ENCODE data around the gene DLL1. TPM values are rescaled to one million over a fixed set of nuclear protein-coding genes. Genes with fewer than 3 reads are reported as not detected.

Gene DLL1
- total RNA-seq, 1 experiment from 2014 or later = 0.26 TPM

GRCh38 chr6:170274713-170275560 lies 15.9 kb downstream of the DLL1 start:
- H3K9me3 ChIP-seq (ENCODE audit: low read length) = no peaks in the 10 kb centered on the region
- DNase-seq = no peak
- no peak overlapping the region for H3K9ac ChIP-seq (ENCODE audit: low read length)
- H3K79me2 ChIP-seq (ENCODE audit: low read length) = no peaks in the 10 kb centered on the region
- H2AFZ ChIP-seq (ENCODE audit: low read length) = no peak overlapping the region
- no peak overlapping the region for H3K27ac ChIP-seq (ENCODE audit: low read length)
- H3K4me2 ChIP-seq (ENCODE audit: low read depth, low read length, poor library complexity, severe bottlenecking) = no peak overlapping the region
- peaks cover 8% of the 10 kb centered on the region for H3K4me1 ChIP-seq (ENCODE audit: low read length)
- no peaks in the 10 kb centered on the region for H4K20me1 ChIP-seq (ENCODE audit: insufficient read depth, low read depth, low read length)
- no peak overlapping the region for H3K4me3 ChIP-seq (ENCODE audit: low read length)
- H3K9me2 ChIP-seq (replicated peaks; ENCODE audit: insufficient read depth, low read length) = no peaks in the 10 kb centered on the region
- no peaks in the 10 kb centered on the region for H3K27me3 ChIP-seq (ENCODE audit: low read length)
- H3K36me3 ChIP-seq (ENCODE audit: insufficient read depth, low read length) = no peaks in the 10 kb centered on the region

GRCh38 chr6:170273681-170274080 lies 17.2 kb downstream of the DLL1 start:
- Histone ChIP-seq H3K9me2 (replicated peaks; ENCODE audit: insufficient read depth, low read length) (no peaks in the 10 kb centered on the region), H2AFZ (ENCODE audit: low read length) (no peak overlapping the region), H3K4me3 (ENCODE audit: low read length) (no peak overlapping the region), H3K36me3 (ENCODE audit: insufficient read depth, low read length) (no peaks in the 10 kb centered on the region), H3K9me3 (ENCODE audit: low read length) (no peaks in the 10 kb centered on the region), H3K4me2 (ENCODE audit: low read depth, low read length, poor library complexity, severe bottlenecking) (no peak overlapping the region), H3K79me2 (ENCODE audit: low read length) (no peaks in the 10 kb centered on the region), H3K27me3 (ENCODE audit: low read length) (no peaks in the 10 kb centered on the region), H3K9ac (ENCODE audit: low read length) (no peak overlapping the region), H3K4me1 (ENCODE audit: low read length) (peaks cover 4% of the 10 kb centered on the region), H3K27ac (ENCODE audit: low read length) (no peak overlapping the region), H4K20me1 (ENCODE audit: insufficient read depth, low read depth, low read length) (no peaks in the 10 kb centered on the region)
- DNase-seq = no peak

GRCh38 chr6:170273191-170273590 lies 17.7 kb downstream of the DLL1 start:
- no peak for DNase-seq
- Histone ChIP-seq H3K9me3 (ENCODE audit: low read length) (no peaks in the 10 kb centered on the region), H3K9ac (ENCODE audit: low read length) (no peak overlapping the region), H3K27me3 (ENCODE audit: low read length) (no peaks in the 10 kb centered on the region), H2AFZ (ENCODE audit: low read length) (no peak overlapping the region), H3K4me1 (ENCODE audit: low read length) (no peaks in the 10 kb centered on the region), H3K9me2 (replicated peaks; ENCODE audit: insufficient read depth, low read length) (no peaks in the 10 kb centered on the region), H3K4me3 (ENCODE audit: low read length) (no peak overlapping the region), H4K20me1 (ENCODE audit: insufficient read depth, low read depth, low read length) (no peaks in the 10 kb centered on the region), H3K4me2 (ENCODE audit: low read depth, low read length, poor library complexity, severe bottlenecking) (no peak overlapping the region), H3K27ac (ENCODE audit: low read length) (no peak overlapping the region), H3K79me2 (ENCODE audit: low read length) (no peaks in the 10 kb centered on the region), H3K36me3 (ENCODE audit: insufficient read depth, low read length) (no peaks in the 10 kb centered on the region)

GRCh38 chr6:170272341-170273065 lies 18.4 kb downstream of the DLL1 start:
- DNase-seq = no peak
- no peak overlapping the region for H3K9ac ChIP-seq (ENCODE audit: low read length)
- no peak overlapping the region for H3K4me3 ChIP-seq (ENCODE audit: low read length)

GRCh38 chr6:170271771-170272314 lies 19.0 kb downstream of the DLL1 start:
- DNase-seq = no peak
- Histone ChIP-seq H3K4me2 (ENCODE audit: low read depth, low read length, poor library complexity, severe bottlenecking) (no peak overlapping the region), H3K9ac (ENCODE audit: low read length) (no peak overlapping the region), H4K20me1 (ENCODE audit: insufficient read depth, low read depth, low read length) (no peaks in the 10 kb centered on the region), H3K27me3 (ENCODE audit: low read length) (no peaks in the 10 kb centered on the region), H3K9me3 (ENCODE audit: low read length) (no peaks in the 10 kb centered on the region), H3K9me2 (replicated peaks; ENCODE audit: insufficient read depth, low read length) (no peaks in the 10 kb centered on the region), H3K36me3 (ENCODE audit: insufficient read depth, low read length) (no peaks in the 10 kb centered on the region), H3K4me1 (ENCODE audit: low read length) (no peaks in the 10 kb centered on the region), H3K79me2 (ENCODE audit: low read length) (no peaks in the 10 kb centered on the region), H3K27ac (ENCODE audit: low read length) (no peak overlapping the region), H3K4me3 (ENCODE audit: low read length) (no peak overlapping the region), H2AFZ (ENCODE audit: low read length) (no peak overlapping the region)

More at GRCh38 chr6:170272341-170273065, 18.4 kb downstream of the DLL1 start:
- H3K27ac ChIP-seq (ENCODE audit: low read length) = no peak overlapping the region
- no peaks in the 10 kb centered on the region for H3K36me3 ChIP-seq (ENCODE audit: insufficient read depth, low read length)
- no peaks in the 10 kb centered on the region for H3K9me2 ChIP-seq (replicated peaks; ENCODE audit: insufficient read depth, low read length)
- H3K4me2 ChIP-seq (ENCODE audit: low read depth, low read length, poor library complexity, severe bottlenecking) = no peak overlapping the region
- H3K27me3 ChIP-seq (ENCODE audit: low read length) = no peaks in the 10 kb centered on the region
- H3K79me2 ChIP-seq (ENCODE audit: low read length) = no peaks in the 10 kb centered on the region
- no peak overlapping the region for H2AFZ ChIP-seq (ENCODE audit: low read length)
- no peaks in the 10 kb centered on the region for H3K4me1 ChIP-seq (ENCODE audit: low read length)
- H4K20me1 ChIP-seq (ENCODE audit: insufficient read depth, low read depth, low read length) = no peaks in the 10 kb centered on the region
- no peaks in the 10 kb centered on the region for H3K9me3 ChIP-seq (ENCODE audit: low read length)

- H3K36me3 ChIP-seq (ENCODE audit: insufficient read depth, low read length) = no peaks in the 10 kb centered on the region
- H3K27me3 ChIP-seq (ENCODE audit: low read length) = no peaks in the 10 kb centered on the region
- no peak overlapping the region for H3K4me3 ChIP-seq (ENCODE audit: low read length)
- no peak overlapping the region for H3K4me2 ChIP-seq (ENCODE audit: low read depth, low read length, poor library complexity, severe bottlenecking)
- no peak for DNase-seq
- H2AFZ ChIP-seq (ENCODE audit: low read length) = no peak overlapping the region
- no peaks in the 10 kb centered on the region for H3K4me1 ChIP-seq (ENCODE audit: low read length)
- no peaks in the 10 kb centered on the region for H4K20me1 ChIP-seq (ENCODE audit: insufficient read depth, low read depth, low read length)
- no peaks in the 10 kb centered on the region for H3K9me2 ChIP-seq (replicated peaks; ENCODE audit: insufficient read depth, low read length)
- H3K9ac ChIP-seq (ENCODE audit: low read length) = no peak overlapping the region
- H3K9me3 ChIP-seq (ENCODE audit: low read length) = no peaks in the 10 kb centered on the region
- no peaks in the 10 kb centered on the region for H3K79me2 ChIP-seq (ENCODE audit: low read length)
- no peak overlapping the region for H3K27ac ChIP-seq (ENCODE audit: low read length)
Observed at GRCh38 chr6:170270984-170271593, 19.8 kb downstream of the DLL1 start.

- H2AFZ ChIP-seq (ENCODE audit: low read length) = no peak overlapping the region
- H3K9ac ChIP-seq (ENCODE audit: low read length) = no peak overlapping the region
Observed at GRCh38 chr6:170269846-170270541, 20.9 kb downstream of the DLL1 start.

More at GRCh38 chr6:170269846-170270541, 20.9 kb downstream of the DLL1 start:
- no peaks in the 10 kb centered on the region for H3K9me3 ChIP-seq (ENCODE audit: low read length)
- H3K9me2 ChIP-seq (replicated peaks; ENCODE audit: insufficient read depth, low read length) = no peaks in the 10 kb centered on the region
- no peak for DNase-seq
- no peak overlapping the region for H3K4me3 ChIP-seq (ENCODE audit: low read length)
- no peaks in the 10 kb centered on the region for H3K4me1 ChIP-seq (ENCODE audit: low read length)
- H3K79me2 ChIP-seq (ENCODE audit: low read length) = no peaks in the 10 kb centered on the region
- no peaks in the 10 kb centered on the region for H4K20me1 ChIP-seq (ENCODE audit: insufficient read depth, low read depth, low read length)
- H3K27me3 ChIP-seq (ENCODE audit: low read length) = no peaks in the 10 kb centered on the region
- no peak overlapping the region for H3K4me2 ChIP-seq (ENCODE audit: low read depth, low read length, poor library complexity, severe bottlenecking)
- H3K27ac ChIP-seq (ENCODE audit: low read length) = no peak overlapping the region
- no peaks in the 10 kb centered on the region for H3K36me3 ChIP-seq (ENCODE audit: insufficient read depth, low read length)
